ENCODE data around the gene PSMB3.

The PSMB3 gene

GRCh38 chr17:38717139-38717745 is 35.3 kb upstream of the PSMB3 start:
- no peak overlapping the region for H3K4me3 ChIP-seq (ENCODE audit: control insufficient read depth, low read depth, low read length)
- DNase-seq (ENCODE audit: low read depth): no peak
- TF ChIP-seq, protein P1, sequence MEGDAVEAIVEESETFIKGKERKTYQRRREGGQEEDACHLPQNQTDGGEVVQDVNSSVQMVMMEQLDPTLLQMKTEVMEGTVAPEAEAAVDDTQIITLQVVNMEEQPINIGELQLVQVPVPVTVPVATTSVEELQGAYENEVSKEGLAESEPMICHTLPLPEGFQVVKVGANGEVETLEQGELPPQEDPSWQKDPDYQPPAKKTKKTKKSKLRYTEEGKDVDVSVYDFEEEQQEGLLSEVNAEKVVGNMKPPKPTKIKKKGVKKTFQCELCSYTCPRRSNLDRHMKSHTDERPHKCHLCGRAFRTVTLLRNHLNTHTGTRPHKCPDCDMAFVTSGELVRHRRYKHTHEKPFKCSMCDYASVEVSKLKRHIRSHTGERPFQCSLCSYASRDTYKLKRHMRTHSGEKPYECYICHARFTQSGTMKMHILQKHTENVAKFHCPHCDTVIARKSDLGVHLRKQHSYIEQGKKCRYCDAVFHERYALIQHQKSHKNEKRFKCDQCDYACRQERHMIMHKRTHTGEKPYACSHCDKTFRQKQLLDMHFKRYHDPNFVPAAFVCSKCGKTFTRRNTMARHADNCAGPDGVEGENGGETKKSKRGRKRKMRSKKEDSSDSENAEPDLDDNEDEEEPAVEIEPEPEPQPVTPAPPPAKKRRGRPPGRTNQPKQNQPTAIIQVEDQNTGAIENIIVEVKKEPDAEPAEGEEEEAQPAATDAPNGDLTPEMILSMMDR (IDR thresholded peaks at IDR 0.05; ENCODE audit: control insufficient read depth, insufficient read depth, low read depth, low read length, missing control alignments): no peak

GRCh38 chr17:38719289-38719942 is 33.1 kb upstream of the PSMB3 start:
- TF ChIP-seq, protein P1 (IDR thresholded peaks at IDR 0.05; ENCODE audit: control insufficient read depth, insufficient read depth, low read depth, low read length, missing control alignments): no peak
- DNase-seq (ENCODE audit: low read depth): no peak
- H3K4me3 ChIP-seq (ENCODE audit: control insufficient read depth, low read depth, low read length): no peak overlapping the region

DNA sequence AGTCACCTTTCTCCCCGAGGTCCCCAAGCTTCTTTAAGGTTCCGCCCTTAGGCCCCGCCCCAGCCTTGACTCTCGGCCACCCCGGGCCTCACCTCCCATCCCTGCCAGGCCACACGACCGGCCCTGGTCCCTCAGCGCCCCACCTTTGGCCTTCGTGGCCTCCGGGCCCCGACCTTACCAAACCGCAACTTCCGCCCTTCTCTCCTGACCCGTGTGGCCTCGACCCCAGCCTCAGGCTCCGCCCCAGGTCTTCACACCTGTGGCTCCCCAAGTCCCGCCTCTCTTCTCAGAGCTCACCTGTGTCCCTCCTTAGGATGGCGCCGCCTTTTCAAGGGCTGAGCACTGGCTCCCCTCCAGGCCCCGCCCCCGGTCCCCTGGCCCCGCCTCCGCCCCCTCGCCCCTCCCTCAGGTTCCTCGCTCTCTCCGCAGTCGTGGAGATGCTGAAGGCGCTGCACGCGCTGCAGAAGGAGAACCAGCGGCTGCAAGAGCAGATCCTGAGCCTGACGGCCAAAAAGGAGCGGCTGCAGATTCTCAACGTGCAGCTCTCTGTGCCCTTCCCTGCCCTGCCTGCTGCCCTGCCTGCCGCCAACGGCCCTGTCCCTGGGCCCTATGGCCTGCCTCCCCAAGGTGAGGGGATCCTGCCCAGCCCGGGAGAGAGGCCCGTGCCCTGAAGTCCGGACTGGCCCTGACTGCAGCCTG is 32.4 kb upstream of the PSMB3 start:
- H3K4me3 ChIP-seq (ENCODE audit: control insufficient read depth, low read depth, low read length): no peak overlapping the region
- DNase-seq (ENCODE audit: low read depth): no peak
- TF ChIP-seq, protein P1 (IDR thresholded peaks at IDR 0.05; ENCODE audit: control insufficient read depth, insufficient read depth, low read depth, low read length, missing control alignments): no peak

DNA sequence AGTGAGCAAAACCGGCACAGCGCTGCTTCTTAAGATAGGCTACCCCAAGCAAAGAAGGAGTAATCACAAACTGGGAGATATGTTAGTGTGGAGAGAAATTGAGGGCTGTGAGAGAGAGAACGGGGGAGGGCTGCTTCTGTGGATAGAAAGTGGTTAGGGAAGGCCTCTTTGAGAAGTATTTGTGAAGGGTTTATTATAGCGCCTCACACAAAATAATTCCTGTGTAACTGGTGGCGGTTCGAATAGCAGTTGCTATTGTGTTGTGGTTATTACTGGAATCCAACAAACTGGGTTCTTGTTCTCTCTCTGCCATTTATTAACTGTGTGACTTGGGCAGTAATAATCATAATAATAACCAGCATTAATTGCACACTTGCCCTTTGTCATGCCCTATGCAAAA is 31.6 kb upstream of the PSMB3 start:
- TF ChIP-seq, protein P1 (IDR thresholded peaks at IDR 0.05; ENCODE audit: control insufficient read depth, insufficient read depth, low read depth, low read length, missing control alignments): no peak
- no peak for DNase-seq (ENCODE audit: low read depth)
- H3K4me3 ChIP-seq (ENCODE audit: control insufficient read depth, low read depth, low read length): no peak overlapping the region

- TF ChIP-seq, protein P1 (IDR thresholded peaks at IDR 0.05; ENCODE audit: control insufficient read depth, insufficient read depth, low read depth, low read length, missing control alignments): no peak
- no peak overlapping the region for H3K4me3 ChIP-seq (ENCODE audit: control insufficient read depth, low read depth, low read length)
- DNase-seq (ENCODE audit: low read depth): no peak
These were observed 30.7 kb upstream of the PSMB3 start for GRCh38 chr17:38721802-38722201.

DNA sequence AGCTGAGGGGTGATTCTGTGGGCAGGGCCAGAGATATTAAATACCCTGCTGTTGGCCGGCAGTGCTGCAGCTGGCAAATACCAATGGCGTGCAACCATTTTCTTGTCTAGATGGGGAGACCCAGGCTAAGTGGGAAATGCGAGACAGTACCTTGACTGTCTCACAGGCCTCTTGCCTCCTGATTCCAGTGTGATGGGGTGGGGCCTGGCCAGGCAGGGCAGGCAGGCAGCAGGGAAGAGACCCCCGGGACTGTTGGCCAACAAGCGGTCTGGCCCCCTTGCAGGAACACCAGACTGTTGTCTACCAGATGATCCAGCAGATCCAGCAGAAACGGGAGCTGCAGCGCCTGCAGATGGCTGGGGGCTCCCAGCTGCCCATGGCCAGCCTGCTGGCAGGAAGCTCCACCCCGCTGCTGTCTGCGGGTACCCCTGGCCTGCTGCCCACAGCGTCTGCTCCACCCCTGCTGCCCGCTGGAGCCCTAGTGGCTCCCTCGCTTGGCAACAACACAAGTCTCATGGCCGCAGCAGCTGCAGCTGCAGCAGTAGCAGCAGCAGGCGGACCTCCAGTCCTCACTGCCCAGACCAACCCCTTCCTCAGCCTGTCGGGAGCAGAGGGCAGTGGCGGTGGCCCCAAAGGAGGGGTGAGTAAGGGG is 28.1 kb upstream of the PSMB3 start:
- TF ChIP-seq, protein P1 (IDR thresholded peaks at IDR 0.05; ENCODE audit: control insufficient read depth, insufficient read depth, low read depth, low read length, missing control alignments): no peak
- no peak overlapping the region for H3K4me3 ChIP-seq (ENCODE audit: control insufficient read depth, low read depth, low read length)
- no peak for DNase-seq (ENCODE audit: low read depth)
